ENCODE measurements around the gene GOSR1. TPM values are rescaled to one million over a fixed set of nuclear protein-coding genes. Genes with fewer than 3 reads are reported as not detected.
"Not testable (repeated sequence)": the region's sequence is repeated elsewhere in the genome, so short reads cannot be mapped to it uniquely, and the experiment has no call there.

Gene GOSR1
- total RNA-seq, 1 donor from 2014 or later, result 64.3 TPM

- Mint-ChIP-seq H3K4me1 (peaks cover 22% of the 10 kb centered on the region), H3K27ac (no peak overlapping the region), H3K4me3 (no peak overlapping the region), H3K9me3 (no peaks in the 10 kb centered on the region), H3K27me3 (ENCODE audit: low read depth) (no peaks in the 10 kb centered on the region), H3K36me3 (no peaks in the 10 kb centered on the region)
- TF ChIP-seq, protein P1, sequence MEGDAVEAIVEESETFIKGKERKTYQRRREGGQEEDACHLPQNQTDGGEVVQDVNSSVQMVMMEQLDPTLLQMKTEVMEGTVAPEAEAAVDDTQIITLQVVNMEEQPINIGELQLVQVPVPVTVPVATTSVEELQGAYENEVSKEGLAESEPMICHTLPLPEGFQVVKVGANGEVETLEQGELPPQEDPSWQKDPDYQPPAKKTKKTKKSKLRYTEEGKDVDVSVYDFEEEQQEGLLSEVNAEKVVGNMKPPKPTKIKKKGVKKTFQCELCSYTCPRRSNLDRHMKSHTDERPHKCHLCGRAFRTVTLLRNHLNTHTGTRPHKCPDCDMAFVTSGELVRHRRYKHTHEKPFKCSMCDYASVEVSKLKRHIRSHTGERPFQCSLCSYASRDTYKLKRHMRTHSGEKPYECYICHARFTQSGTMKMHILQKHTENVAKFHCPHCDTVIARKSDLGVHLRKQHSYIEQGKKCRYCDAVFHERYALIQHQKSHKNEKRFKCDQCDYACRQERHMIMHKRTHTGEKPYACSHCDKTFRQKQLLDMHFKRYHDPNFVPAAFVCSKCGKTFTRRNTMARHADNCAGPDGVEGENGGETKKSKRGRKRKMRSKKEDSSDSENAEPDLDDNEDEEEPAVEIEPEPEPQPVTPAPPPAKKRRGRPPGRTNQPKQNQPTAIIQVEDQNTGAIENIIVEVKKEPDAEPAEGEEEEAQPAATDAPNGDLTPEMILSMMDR (IDR thresholded peaks at IDR 0.05; ENCODE audit: unreplicated experiment), result no peak
- peak in 1 of 2 experiments; percentile 24 for DNase-seq (ENCODE audit: low spot score in 2 of 2, unreplicated experiment in 2 of 2)
Measured at GRCh38 chr17:30571921-30572320, 94.7 kb downstream of the GOSR1 start.

GRCh38 chr17:30572651-30573554 is 95.7 kb downstream of the GOSR1 start:
- DNase-seq (ENCODE audit: low spot score in 2 of 2, unreplicated experiment in 2 of 2), result peak in 1 of 2 experiments; percentile 28
- H3K36me3 Mint-ChIP-seq; H3K4me3 Mint-ChIP-seq; H3K27ac Mint-ChIP-seq; H3K27me3 Mint-ChIP-seq (ENCODE audit: low read depth); H3K9me3 Mint-ChIP-seq: not testable (repeated sequence)
- H3K4me1 Mint-ChIP-seq, result peaks cover 15% of the 10 kb centered on the region

- Mint-ChIP-seq H3K27ac (no peak overlapping the region), H3K9me3 (no peaks in the 10 kb centered on the region), H3K36me3 (no peaks in the 10 kb centered on the region), H3K4me3 (no peak overlapping the region), H3K4me1 (peaks cover 7% of the 10 kb centered on the region), H3K27me3 (ENCODE audit: low read depth) (no peaks in the 10 kb centered on the region)
- TF ChIP-seq, protein P1 (IDR thresholded peaks at IDR 0.05; ENCODE audit: unreplicated experiment), result no peak
- DNase-seq (ENCODE audit: low spot score in 2 of 2, unreplicated experiment in 2 of 2), result peak in 1 of 2 experiments; percentile 34
Measured at GRCh38 chr17:30573603-30574175, 96.5 kb downstream of the GOSR1 start.

DNA sequence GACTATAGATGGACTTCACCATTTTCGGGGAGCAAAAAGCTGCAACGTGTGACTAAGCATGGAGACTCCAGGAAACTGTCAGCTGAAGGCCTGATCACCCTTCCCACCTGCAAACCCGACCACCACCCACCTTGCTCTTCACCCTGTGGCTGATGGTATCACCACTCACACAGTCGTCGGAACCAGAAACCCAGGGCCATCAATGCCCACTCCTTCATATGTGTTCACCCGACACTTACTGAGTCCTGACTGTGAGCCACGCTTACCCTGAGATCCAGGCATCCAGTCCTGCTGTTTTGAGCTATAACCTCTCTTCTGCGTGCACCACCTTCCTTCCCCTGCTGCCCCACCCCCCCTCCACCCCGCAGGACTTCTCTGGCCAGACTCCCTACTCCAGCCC is 97.1 kb downstream of the GOSR1 start:
- H3K27me3 Mint-ChIP-seq (ENCODE audit: low read depth); H3K9me3 Mint-ChIP-seq; H3K4me3 Mint-ChIP-seq; H3K27ac Mint-ChIP-seq; DNase-seq (ENCODE audit: low spot score in 2 of 2, unreplicated experiment in 2 of 2); H3K36me3 Mint-ChIP-seq; H3K4me1 Mint-ChIP-seq: not testable (repeated sequence)

DNA sequence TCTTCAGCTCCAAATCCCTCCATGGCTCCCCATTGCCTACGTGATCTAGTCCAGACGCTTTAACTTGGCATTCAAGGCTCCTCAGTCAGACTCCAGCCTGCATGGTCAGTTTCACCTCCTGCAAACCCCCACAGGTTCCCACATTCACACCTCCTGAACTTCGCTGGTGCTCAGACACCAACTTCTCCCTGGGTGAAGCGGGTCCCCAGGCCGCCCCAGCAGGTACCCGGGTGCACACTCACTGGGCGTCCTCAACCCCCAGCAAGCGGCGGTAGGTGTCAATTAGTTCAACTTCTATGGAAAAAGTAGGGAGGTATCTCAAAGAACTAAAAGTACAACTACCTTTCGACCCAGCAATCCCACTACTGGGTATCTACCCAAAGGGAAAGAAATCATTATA is 97.6 kb downstream of the GOSR1 start:
- DNase-seq (ENCODE audit: low spot score in 2 of 2, unreplicated experiment in 2 of 2); H3K27ac Mint-ChIP-seq: not testable (repeated sequence)

DNA sequence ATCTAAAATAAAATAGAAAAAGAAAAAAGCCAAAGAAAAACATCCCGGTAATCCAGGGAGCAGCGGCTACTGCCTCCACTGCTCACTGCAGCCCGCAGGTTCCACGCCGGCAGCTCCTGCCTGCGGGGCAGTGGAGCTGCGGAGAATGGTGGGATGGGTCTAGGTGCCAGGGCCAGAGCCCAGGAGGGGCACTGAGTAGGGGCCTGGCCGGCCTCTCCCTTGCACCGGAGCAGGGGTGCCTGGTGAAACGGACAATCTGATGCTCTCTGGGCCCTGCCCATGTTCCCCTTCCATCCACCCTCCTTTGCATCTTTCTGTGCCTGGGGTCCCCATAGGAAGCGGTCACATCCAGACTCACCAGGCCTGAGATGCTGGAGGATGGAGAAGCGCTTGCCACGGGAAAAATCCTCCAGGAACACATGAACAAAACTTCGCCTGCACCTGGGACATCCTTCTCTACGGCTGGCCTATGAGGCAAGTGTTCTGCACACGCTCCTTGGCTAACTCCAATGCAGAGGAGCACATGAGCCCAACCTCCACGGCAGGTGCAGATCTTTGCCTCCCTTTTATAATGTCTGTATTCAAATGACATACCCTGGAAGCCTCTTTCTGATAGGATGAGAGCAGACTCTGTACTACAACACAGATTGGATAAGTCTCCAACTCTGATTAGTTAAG is 98.6 kb downstream of the GOSR1 start:
- not testable (repeated sequence) for DNase-seq (ENCODE audit: low spot score in 2 of 2, unreplicated experiment in 2 of 2); H3K9me3 Mint-ChIP-seq; H3K4me3 Mint-ChIP-seq; H3K27me3 Mint-ChIP-seq (ENCODE audit: low read depth); H3K27ac Mint-ChIP-seq; H3K36me3 Mint-ChIP-seq; H3K4me1 Mint-ChIP-seq

More for the DNA sequence above, 97.6 kb downstream of the GOSR1 start:
- H3K27me3 Mint-ChIP-seq (ENCODE audit: low read depth); H3K4me3 Mint-ChIP-seq; H3K4me1 Mint-ChIP-seq; H3K36me3 Mint-ChIP-seq; H3K9me3 Mint-ChIP-seq: not testable (repeated sequence)

GRCh38 chr17:30576326-30576861 is 99.2 kb downstream of the GOSR1 start:
- Mint-ChIP-seq H3K27ac (no peak overlapping the region), H3K27me3 (ENCODE audit: low read depth) (no peaks in the 10 kb centered on the region), H3K36me3 (no peaks in the 10 kb centered on the region), H3K9me3 (peaks cover 7% of the 10 kb centered on the region), H3K4me1 (peaks cover 3% of the 10 kb centered on the region), H3K4me3 (no peak overlapping the region)
- DNase-seq (ENCODE audit: low spot score in 2 of 2, unreplicated experiment in 2 of 2), result peak in 1 of 2 experiments; percentile 24
- TF ChIP-seq, protein P1 (IDR thresholded peaks at IDR 0.05; ENCODE audit: unreplicated experiment), result no peak

Other genes with a start within 250 kb of the GOSR1 start
- gene SLC6A4, start 241.7 kb upstream of the GOSR1 start, total RNA-seq, result 0.84 to 1.1 TPM (median 0.91 TPM) in 3 replicates
- 44.7 to 47.9 TPM (median 46.4 TPM) in 3 replicates for gene BLMH, start 185.5 kb upstream of the GOSR1 start, total RNA-seq
- not detected in 3 replicates for gene TMIGD1, start 143.4 kb upstream of the GOSR1 start, total RNA-seq
- gene CPD, start 98.5 kb upstream of the GOSR1 start, total RNA-seq, result 49.3 to 58.3 TPM (median 54.1 TPM) in 3 replicates

Measured in mesothelial cell of epicardium (in vitro differentiated cells).